ENCODE results near the gene KIR3DL2. TPM values are rescaled to one million over a fixed set of nuclear protein-coding genes. Genes with fewer than 3 reads are reported as not detected.
"Not testable (repeated sequence)": the region's sequence is repeated elsewhere in the genome, so short reads cannot be mapped to it uniquely, and the experiment has no call there.

KIR3DL2 gene
- total RNA-seq, 1 donor from 2014 or later = not detected

DNA sequence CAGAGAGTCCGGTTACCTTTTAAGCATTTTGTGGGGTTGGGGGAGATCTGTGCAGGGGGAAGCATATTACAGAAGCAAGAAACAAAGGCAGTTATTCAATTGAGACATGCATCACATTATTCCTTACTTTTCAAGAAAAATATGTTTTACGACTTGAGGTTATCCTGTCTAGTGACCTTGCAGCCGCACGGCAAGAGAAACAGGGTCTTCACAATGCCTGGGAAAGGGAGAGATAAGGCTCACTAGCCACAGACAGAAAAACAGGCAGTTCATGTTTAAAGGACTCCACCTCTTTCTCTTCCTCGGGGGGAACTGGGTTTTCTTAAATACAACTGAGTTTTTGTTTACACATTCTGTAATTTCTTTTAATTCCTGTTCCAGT lies 55.2 kb downstream of the KIR3DL2 start:
- Histone ChIP-seq H3K27ac (replicated peaks) (no peak overlapping the region), H3K36me3 (no peaks in the 10 kb centered on the region), H3K9me3 (replicated peaks) (no peaks in the 10 kb centered on the region), H3K27me3 (ENCODE audit: low read depth) (peaks cover 53% of the 10 kb centered on the region), H3K4me3 (no peak overlapping the region), H3K4me1 (no peaks in the 10 kb centered on the region)
- intact Hi-C loops (cut with micrococcal nuclease) = no loop called here
- TF ChIP-seq, protein P1, sequence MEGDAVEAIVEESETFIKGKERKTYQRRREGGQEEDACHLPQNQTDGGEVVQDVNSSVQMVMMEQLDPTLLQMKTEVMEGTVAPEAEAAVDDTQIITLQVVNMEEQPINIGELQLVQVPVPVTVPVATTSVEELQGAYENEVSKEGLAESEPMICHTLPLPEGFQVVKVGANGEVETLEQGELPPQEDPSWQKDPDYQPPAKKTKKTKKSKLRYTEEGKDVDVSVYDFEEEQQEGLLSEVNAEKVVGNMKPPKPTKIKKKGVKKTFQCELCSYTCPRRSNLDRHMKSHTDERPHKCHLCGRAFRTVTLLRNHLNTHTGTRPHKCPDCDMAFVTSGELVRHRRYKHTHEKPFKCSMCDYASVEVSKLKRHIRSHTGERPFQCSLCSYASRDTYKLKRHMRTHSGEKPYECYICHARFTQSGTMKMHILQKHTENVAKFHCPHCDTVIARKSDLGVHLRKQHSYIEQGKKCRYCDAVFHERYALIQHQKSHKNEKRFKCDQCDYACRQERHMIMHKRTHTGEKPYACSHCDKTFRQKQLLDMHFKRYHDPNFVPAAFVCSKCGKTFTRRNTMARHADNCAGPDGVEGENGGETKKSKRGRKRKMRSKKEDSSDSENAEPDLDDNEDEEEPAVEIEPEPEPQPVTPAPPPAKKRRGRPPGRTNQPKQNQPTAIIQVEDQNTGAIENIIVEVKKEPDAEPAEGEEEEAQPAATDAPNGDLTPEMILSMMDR (IDR thresholded peaks at IDR 0.05; ENCODE audit: borderline replicate concordance) = no peak
- no peak for DNase-seq

DNA sequence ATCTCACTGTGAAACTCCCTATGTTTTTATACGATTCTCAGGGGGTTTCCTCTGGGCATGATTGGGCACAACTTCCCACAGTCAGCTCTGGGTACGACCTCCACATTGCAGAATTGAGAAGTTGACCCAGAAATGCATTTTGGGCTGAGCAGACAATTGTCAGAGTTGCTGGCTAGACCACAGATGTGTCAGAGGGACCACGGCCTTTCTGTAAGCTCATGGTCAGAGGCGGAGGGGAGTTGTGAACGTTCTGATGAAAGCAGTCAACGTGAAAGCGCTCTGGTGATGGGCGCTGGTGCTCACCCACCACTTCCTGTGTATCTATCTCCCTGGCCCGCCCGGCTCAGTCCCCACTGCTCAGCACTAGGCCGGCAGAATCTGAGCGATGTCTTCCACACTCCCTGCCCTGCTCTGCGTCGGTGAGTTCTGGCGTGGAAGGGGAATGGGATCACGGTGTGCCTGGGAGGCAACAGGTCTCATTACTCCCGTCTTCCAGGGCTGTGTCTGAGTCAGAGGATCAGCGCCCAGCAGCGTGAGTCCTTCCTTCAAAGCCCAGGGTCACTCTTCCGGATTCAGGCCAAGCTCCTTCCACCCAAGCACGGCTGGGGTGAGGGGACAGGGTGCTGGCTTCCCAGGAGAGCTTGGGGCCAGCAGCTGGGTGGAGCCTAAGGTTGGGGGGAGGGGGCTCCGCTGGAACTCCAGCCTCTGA lies 55.7 kb downstream of the KIR3DL2 start, which contains the start of gene NCR1:
TSS of gene NCR1 (plus strand) at position 346 of the 709 bp plus-strand sequence. CDS start at position 386, 40 bp downstream.
- H3K4me1 ChIP-seq = no peaks in the 10 kb centered on the region
- intact Hi-C loops (cut with micrococcal nuclease) = no loop called here
- H3K27me3 ChIP-seq (ENCODE audit: low read depth) = peaks cover 48% of the 10 kb centered on the region
- H3K36me3 ChIP-seq = no peaks in the 10 kb centered on the region
- TF ChIP-seq, protein P1 (IDR thresholded peaks at IDR 0.05; ENCODE audit: borderline replicate concordance) = no peak
- H3K9me3 ChIP-seq (replicated peaks) = no peaks in the 10 kb centered on the region
- DNase-seq = no peak
- H3K4me3 ChIP-seq = no peak within 1 kb of the TSS
- no peak within 1 kb of the TSS for H3K27ac ChIP-seq (replicated peaks)

DNA sequence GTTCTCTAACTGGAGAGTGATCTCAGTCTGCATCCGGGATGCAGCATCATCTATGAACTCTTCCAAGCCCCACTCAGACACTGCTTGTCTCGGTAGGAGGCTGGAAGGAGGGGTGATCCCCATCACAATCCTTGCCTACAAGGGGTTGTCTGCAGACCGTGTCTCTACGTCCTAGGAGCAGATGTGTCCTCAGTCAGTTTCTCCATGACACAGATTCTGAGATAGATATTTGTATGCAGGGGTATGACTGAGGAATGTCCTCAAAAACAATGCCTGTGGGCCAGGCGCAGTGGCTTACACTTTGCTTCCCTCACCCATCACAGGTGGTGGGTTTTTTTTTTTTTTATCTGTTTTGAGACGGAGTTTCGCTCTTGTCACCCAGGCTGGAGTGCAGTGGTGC lies 56.6 kb downstream of the KIR3DL2 start:
- TF ChIP-seq, protein P1 (IDR thresholded peaks at IDR 0.05; ENCODE audit: borderline replicate concordance) = no peak
- Histone ChIP-seq H3K36me3 (no peaks in the 10 kb centered on the region), H3K27me3 (ENCODE audit: low read depth) (peaks cover 42% of the 10 kb centered on the region), H3K4me1 (no peaks in the 10 kb centered on the region), H3K9me3 (replicated peaks) (no peaks in the 10 kb centered on the region), H3K27ac (replicated peaks) (no peak overlapping the region), H3K4me3 (no peak overlapping the region)
- intact Hi-C loops (cut with micrococcal nuclease) = no loop called here
- DNase-seq = no peak

DNA sequence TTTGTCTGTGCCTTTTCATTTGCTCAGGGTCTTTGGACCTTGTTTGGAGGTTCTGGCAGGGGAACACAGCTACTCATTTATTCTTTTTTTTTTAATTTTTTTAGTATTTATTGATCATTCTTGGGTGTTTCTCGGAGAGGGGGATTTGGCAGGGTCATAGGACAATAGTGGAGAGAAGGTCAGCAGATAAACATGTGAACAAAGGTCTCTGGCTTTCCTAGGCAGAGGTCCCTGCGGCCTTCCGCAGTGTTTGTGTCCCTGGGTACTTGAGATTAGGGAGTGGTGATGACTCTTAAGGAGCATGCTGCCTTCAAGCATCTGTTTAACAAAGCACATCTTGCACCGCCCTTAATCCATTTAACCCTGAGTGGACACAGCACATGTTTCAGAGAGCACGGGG lies 57.7 kb downstream of the KIR3DL2 start:
- H3K4me1 ChIP-seq; H3K4me3 ChIP-seq; DNase-seq; H3K36me3 ChIP-seq; H3K9me3 ChIP-seq (replicated peaks); H3K27ac ChIP-seq (replicated peaks); intact Hi-C loops (cut with micrococcal nuclease): not testable (repeated sequence)
- peaks cover 39% of the 10 kb centered on the region for H3K27me3 ChIP-seq (ENCODE audit: low read depth)

Other genes starting within 250 kb of the KIR3DL2 start
- gene LILRB1, start 220.0 kb upstream of the KIR3DL2 start, total RNA-seq = 1.5 TPM
- 4.0 TPM for gene LILRB4, start 187.5 kb upstream of the KIR3DL2 start, total RNA-seq
- not detected for gene KIR3DL3, start 126.0 kb upstream of the KIR3DL2 start, total RNA-seq
- gene KIR2DL3, start 111.9 kb upstream of the KIR3DL2 start, total RNA-seq = not detected
- not detected for gene KIR2DL1, start 80.7 kb upstream of the KIR3DL2 start, total RNA-seq
- not detected for gene KIR2DL4, start 46.8 kb upstream of the KIR3DL2 start, total RNA-seq
- not detected for gene KIR3DL1, start 34.0 kb upstream of the KIR3DL2 start, total RNA-seq
- not detected for gene KIR2DS4, start 17.8 kb upstream of the KIR3DL2 start, total RNA-seq
- gene FCAR, start 23.8 kb downstream of the KIR3DL2 start, total RNA-seq = not detected
- 0.30 TPM for gene NCR1, start 55.7 kb downstream of the KIR3DL2 start, total RNA-seq
- gene NLRP7, start 97.1 kb downstream of the KIR3DL2 start, total RNA-seq = not detected
- 0.88 TPM for gene NLRP2, start 115.9 kb downstream of the KIR3DL2 start, total RNA-seq
- 0.30 TPM for gene GP6, start 187.8 kb downstream of the KIR3DL2 start, total RNA-seq
- gene RDH13, start 212.7 kb downstream of the KIR3DL2 start, total RNA-seq = 53.8 TPM
- gene EPS8L1, start 225.4 kb downstream of the KIR3DL2 start, total RNA-seq = 0.88 TPM